Measurements from ENCODE around the gene FOCAD. TPM values are rescaled to one million over a fixed set of nuclear protein-coding genes. Genes with fewer than 3 reads are reported as not detected.

Gene FOCAD
- total RNA-seq, 1 experiment from 2014 or later: 42.7 TPM

GRCh38 chr9:21043841-21044240 lies 359.8 kb downstream of the FOCAD start:
- H3K4me1 ChIP-seq (ENCODE audit: insufficient read depth, low read length, poor library complexity, severe bottlenecking): no peaks in the 10 kb centered on the region
- no peak overlapping the region for H3K4me3 ChIP-seq (ENCODE audit: low read depth, low read length, poor library complexity, severe bottlenecking)
- ChIA-PET POLR2A (ENCODE audit: low non-redundant PET) (no interaction called here), CTCF (no interaction called here)
- no peaks in the 10 kb centered on the region for H3K36me3 ChIP-seq (ENCODE audit: insufficient read depth, low read length, poor library complexity, severe bottlenecking)
- intact Hi-C loops (cut with micrococcal nuclease; ENCODE audit: unreplicated experiment): no loop called here
- TF ChIP-seq EZH2 (IDR thresholded peaks at IDR 0.05; ENCODE audit: borderline replicate concordance, low read depth, low read length, poor library complexity, severe bottlenecking) (no peak), CTCF (conservative IDR thresholded peaks at IDR 0.05; ENCODE audit: low read depth, low read length) (no peak)
- H3K9me3 ChIP-seq (ENCODE audit: low read depth, low read length, poor library complexity, severe bottlenecking): no peaks in the 10 kb centered on the region
- no peaks in the 10 kb centered on the region for H3K27me3 ChIP-seq (replicated peaks; ENCODE audit: insufficient read depth, low read depth, low read length, poor library complexity)
- no peak overlapping the region for H3K27ac ChIP-seq (ENCODE audit: low read depth, low read length, poor library complexity, severe bottlenecking)
- BruUV-seq (replicated peaks): no TSS peak
- no peak for DNase-seq (ENCODE audit: low spot score)

Small RNA genes within 50 kb of the gene (microRNA-seq; reads per million reads assigned to microRNA genes)
- 70.9 reads per million, percentile 60 among the genes with 10 or more reads in this experiment for gene MIR491

Other genes starting within 250 kb of the FOCAD start
- gene MLLT3, start 61.8 kb upstream of the FOCAD start, total RNA-seq (2021): 24.2 and 28.5 TPM in 2 replicates